GM12875 (cell line): Measurements from ENCODE around the gene AFAP1.

Experiments used
- H3K4me3 ChIP-seq: one replicate; pipeline ENCODE4 v1.5.1; 2011; ENCODE audit warnings: low read depth, low read length, control low read depth
- CTCF ChIP-seq: IDR thresholded peaks from 2 replicates; pipeline ENCODE4 v1.5.1; 2011; ENCODE audit warnings: low read depth, mild to moderate bottlenecking, control low read depth, inconsistent platforms, low read length, moderate library complexity, borderline replicate concordance; ENCODE audit not compliant: insufficient read depth

AFAP1 gene

GRCh38 chr4:7741946-7742806, 197.5 kb downstream of the AFAP1 start:
- H3K4me3 ChIP-seq = no peak overlapping the region
- no peak for TF ChIP-seq CTCF

- no peak overlapping the region for H3K4me3 ChIP-seq
- no peak for TF ChIP-seq CTCF
Observed at GRCh38 chr4:7740866-7741525, 198.7 kb downstream of the AFAP1 start.

GRCh38 chr4:7739918-7740865, 199.5 kb downstream of the AFAP1 start:
- TF ChIP-seq CTCF = no peak
- no peak overlapping the region for H3K4me3 ChIP-seq

- no peak for TF ChIP-seq CTCF
- no peak overlapping the region for H3K4me3 ChIP-seq
Observed at GRCh38 chr4:7739077-7739917, 200.4 kb downstream of the AFAP1 start.

- TF ChIP-seq CTCF = no peak
- no peak overlapping the region for H3K4me3 ChIP-seq
Observed at GRCh38 chr4:7738458-7739076, 201.1 kb downstream of the AFAP1 start.

GRCh38 chr4:7737752-7738457, 201.8 kb downstream of the AFAP1 start:
- no peak for TF ChIP-seq CTCF
- no peak overlapping the region for H3K4me3 ChIP-seq
